ENCODE data around the gene ADAM33.

Gene ADAM33

DNA sequence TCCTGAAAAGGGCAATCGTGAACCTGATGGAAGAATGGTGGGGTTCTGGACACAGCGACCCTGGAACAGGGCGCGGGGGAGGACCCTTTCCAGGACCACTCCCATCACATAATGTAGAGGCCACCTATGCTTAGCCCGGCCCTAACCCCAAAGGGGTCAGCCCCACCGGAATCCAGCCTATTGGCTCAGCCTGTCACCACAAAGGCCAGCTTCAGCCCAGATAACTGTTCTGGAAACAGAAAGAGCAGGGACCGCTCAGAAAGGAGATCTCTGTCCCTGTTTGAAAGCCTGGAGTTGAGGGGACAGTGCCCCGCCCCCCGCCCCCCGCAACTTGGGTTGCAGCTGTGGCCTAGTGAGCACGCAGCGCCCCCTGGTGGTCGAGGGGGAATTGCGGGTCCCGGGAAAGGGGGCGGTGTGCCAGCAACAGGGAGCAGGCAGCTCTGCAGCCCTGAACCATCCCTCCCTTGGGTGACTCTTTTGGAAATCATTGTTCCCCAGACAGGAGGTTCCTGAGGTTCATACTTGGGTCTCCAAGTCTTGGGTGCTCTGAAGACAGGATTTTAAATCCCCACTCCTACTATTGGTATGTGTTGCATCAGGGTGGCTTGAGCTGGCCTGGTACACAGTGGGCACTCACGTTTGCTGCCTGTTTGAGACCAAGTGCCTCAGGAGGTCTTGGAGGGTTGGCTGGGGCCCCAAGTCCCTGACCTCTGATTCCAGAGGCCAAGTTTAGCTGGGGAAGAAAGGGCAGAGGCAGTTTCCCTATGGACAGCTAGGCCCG lies 29.1 kb upstream of the ADAM33 start:
- no peak overlapping the region for H3K4me3 ChIP-seq (ENCODE audit: low read length)
- DNase-seq (ENCODE audit: low read depth, low spot score), result peak; percentile 32

DNA sequence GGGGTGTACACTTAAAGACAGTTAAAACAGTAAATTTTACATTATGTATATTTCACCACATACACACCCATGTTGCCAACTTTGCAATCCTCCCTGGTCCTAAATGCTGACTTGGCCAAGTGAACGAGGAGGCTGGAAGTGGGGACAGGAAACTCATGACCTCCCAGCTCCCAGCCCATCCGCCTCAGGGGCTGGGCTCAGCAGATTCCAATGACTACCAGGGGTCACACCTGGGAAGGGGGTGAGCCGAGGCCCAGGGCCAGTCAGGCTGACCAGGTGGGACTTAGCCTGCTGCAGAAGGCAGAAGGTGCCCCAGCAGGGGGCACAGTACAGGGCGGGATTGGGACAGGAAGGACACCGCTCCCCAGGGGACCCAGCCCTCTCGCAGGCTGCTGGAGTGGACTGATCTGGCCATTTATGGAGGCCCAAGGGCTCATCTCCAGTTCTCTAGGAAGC lies 28.2 kb upstream of the ADAM33 start:
- no peak for DNase-seq (ENCODE audit: low read depth, low spot score)
- H3K4me3 ChIP-seq (ENCODE audit: low read length), result no peak overlapping the region

DNA sequence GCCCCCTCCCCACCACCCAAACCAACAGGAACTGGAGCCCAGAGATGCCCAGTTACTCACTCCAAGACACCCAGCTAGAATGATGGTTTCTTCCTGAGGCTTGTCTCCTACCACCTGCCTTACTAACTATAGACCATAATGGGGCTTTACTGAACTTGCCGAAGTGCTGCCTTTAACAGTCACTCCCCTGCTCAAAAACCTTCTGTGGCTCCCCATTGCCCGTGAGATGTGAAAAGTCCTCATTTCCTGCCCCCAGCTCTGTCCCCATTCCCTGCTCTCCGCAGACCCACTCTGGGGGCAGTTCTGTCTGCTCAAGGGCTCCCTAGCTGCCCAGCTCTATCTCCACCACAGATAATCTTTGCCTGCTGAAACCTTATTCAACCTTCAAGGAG lies 25.7 kb upstream of the ADAM33 start:
- no peak for DNase-seq (ENCODE audit: low read depth, low spot score)
- no peak overlapping the region for H3K4me3 ChIP-seq (ENCODE audit: low read length)

DNA sequence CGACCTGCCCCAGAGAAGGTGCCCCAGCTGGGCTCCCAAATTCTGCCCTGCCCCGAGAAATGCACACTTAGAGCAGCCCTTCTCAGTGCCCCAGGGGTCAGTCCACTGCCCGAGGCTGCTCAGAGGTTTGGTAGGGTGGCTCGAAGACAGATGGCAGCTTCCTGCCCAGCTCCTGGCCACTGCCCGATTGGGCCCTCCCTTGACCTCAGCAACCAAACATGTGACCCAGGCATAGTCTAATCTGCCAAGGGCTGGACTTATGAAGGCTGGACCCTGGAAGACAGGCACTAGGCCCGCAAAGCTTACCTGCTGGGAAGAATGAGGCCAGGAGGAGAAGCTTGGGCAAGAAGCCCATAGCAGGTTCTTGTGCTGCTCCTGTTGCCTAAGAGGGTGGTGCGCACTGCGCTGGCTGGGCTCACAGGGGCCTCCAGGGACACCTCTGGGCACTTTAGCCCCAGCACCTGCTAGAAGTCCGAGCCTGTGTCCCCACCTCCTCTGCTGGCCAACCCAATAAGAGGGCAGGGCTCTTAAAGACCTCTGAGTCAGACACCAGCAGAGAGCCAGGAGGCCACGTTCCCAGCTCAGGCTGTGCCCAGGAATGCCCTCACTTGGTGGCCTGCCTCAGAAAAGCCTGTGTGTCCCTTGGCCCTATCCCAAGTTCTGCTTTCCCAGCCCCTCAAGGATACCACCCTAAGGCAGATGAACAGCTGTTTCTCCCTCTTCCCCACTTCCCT lies 25.1 kb upstream of the ADAM33 start:
- DNase-seq (ENCODE audit: low read depth, low spot score), result no peak
- H3K4me3 ChIP-seq (ENCODE audit: low read length), result no peak overlapping the region

DNA sequence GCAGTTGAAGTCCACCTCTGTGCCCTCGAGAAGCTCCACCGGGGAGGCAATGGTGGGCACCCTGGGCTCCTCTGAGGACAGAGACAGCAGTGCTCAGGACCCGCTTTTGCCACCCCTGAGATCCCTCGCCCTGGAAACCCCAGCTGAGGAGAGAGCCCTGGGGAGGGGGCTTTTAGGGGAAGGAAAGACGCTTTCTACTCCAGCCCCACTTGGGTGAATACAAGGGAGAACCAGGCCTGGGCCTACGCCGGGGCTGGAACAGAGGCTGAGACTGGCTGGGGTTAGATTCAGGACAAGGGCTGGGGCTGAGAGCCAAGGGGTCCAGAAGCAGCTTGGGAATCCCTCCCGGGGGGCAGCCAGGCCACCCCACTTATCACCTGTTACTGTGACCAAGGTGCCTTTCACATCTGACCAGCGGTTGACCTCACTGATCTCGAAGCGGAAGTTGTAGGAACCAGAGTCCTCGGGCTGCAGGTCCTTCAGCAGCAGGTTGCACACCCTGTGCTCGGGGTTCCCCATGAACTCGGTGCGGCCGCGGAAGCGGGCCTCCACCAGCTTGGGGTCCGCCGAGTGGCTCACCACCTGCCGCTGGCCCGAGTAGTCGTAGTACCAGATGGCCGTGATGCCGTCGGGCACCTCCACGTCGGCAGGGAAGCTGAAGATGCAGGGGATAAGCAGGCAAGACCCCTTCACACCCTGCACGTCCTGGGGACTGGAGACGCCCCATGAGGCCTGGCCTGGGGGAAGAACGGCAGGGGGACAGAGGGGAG lies 24.3 kb upstream of the ADAM33 start:
- no peak for DNase-seq (ENCODE audit: low read depth, low spot score)

DNA sequence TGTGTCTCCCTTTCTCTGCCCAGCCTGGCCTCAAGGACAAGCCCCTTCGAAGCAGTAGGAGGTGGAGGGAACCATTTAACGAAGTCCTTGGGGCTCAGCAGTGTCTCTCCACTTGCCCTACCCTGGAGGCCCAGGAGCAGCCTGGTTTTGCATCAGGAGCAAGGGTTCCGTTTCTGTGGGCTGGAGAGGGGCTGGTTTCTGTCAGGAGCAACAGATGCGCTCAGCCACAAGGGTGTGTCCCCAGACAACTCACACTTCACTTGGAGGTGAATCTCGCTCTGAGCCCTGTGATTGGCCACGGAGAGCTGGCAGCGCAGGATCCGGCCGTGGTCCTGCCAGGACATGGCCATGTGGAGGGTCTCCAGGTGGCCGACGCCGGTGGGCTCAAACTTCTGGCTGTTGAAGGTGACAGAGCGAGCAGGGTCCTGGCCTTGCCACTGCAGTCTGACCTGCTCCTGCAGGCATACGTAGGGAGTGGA lies 23.7 kb upstream of the ADAM33 start:
- no peak for DNase-seq (ENCODE audit: low read depth, low spot score)
- no peak overlapping the region for H3K4me3 ChIP-seq (ENCODE audit: low read length)

More for the DNA sequence above, 24.3 kb upstream of the ADAM33 start:
- no peak overlapping the region for H3K4me3 ChIP-seq (ENCODE audit: low read length)

DNA sequence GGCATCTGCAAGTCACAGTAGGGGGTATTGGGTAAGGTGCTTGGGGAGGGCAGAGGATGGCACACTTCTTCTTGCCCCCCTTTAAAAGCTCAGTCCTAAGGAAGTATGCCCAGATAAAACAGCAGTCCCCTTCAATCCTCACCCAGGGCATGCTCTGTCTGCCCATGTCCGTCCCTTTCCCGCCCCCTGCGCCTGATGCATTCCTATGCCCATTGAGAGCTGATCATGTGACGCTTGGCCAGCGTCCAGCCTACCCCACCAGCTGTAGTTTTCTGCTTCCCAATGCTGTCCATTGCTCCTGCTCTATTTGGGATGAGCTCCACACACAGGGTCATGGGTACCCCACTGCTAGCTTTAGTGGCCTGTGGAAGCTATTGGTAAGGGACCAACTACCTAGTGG lies 22.3 kb upstream of the ADAM33 start:
- no peak for DNase-seq (ENCODE audit: low read depth, low spot score)
- H3K4me3 ChIP-seq (ENCODE audit: low read length), result no peak overlapping the region

DNA sequence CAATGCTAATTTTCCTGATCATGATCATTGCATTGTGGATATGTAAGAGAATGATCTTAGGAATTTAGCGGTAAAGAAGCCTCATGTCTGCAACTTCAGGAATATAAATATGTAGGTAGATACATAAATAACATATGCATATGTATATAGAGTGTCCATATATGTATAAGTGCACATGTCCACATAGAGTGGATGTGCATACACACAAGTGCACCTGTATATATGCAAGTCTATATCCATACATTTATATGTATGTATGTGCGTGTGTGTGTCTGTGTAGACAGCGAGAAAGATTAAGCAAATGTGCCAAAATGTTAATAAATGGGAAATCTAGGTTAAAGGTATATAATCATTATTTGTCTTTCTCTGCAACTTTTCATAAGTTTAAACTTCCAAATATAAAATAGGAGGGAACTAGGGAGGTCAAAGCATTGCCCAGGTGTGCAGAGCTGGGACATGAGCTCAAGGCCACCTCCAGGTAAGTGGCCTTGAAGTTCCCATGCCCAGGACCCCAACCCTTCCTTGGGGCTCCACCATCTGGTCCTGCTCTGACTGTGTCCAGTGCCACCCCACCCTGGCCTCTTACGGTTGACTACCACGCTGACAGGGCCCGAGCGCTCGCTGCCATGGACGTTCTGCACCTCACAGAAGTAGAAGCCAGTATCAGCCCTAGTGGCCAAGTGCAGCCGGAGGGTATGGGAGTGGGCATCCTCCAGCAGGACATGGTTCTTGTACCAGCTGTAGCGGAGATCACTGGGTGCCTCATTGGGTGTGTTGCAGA lies 21.0 kb upstream of the ADAM33 start:
- no peak overlapping the region for H3K4me3 ChIP-seq (ENCODE audit: low read length)
- DNase-seq (ENCODE audit: low read depth, low spot score), result no peak

DNA sequence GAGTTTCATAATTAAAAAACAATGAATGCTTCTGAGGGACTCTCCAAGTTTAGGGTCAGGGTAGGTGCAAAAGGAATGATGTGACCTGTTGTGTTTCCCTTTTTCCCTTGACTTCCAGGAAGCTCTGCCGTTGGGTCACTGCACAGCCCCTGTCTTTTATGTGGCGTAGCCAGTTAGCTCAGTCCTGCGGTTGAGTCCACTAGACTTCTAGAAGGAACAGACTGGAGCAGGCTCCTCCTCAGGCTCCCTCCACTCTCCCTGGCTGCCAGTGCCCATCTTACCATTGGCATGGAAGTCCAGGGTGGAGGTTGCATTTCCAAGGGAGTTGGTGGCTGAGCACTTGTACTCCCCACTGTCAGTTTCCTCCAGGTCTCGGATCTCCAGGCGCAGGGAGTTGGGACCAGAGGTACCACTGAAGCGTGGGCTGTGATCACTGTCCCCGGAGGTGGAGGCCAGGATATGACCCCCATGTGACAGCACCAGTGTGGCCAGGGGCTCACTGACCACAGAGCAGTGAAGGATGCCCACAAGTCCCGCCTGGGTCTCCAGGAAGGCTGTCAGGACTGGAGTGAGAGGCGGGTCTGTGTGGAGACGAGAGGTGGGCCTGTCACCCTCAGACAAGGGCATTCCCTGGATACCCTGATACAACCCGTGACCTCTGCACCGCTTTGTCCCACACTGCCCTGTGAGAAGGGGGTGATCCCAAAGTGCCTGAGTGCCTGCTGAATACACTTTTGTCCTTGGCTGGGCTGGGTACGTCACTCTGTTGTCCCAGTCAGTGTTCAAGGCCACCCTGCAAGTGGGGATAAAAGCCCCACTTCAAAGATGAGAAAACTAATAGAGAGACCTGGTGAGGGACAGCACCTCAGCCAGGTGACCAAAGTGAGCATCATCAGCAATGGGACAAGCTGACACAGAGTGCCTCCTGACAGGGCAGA lies 19.5 kb upstream of the ADAM33 start:
- DNase-seq (ENCODE audit: low read depth, low spot score), result no peak
- no peak overlapping the region for H3K4me3 ChIP-seq (ENCODE audit: low read length)

DNA sequence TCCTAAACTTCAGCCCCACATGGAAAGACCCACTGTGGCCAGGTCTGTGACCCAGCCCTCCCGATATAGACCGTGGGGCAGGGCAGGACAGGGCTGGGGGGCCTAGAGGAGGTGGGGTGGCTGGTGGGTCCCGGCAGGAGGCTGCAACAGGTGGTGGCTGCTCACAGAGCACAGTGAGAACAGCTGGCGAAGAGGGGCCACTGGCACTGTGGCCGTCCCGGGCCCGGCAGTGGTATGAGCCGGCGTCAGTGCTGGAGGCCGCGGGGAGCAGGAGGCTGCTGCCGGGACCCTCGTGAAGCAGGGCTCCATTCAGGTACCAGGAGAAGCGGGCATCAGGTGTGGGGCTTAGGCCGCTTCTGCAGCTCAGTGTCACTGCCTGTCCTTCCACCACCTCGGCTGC lies 17.2 kb upstream of the ADAM33 start:
- DNase-seq (ENCODE audit: low read depth, low spot score), result no peak
- no peak overlapping the region for H3K4me3 ChIP-seq (ENCODE audit: low read length)

DNA sequence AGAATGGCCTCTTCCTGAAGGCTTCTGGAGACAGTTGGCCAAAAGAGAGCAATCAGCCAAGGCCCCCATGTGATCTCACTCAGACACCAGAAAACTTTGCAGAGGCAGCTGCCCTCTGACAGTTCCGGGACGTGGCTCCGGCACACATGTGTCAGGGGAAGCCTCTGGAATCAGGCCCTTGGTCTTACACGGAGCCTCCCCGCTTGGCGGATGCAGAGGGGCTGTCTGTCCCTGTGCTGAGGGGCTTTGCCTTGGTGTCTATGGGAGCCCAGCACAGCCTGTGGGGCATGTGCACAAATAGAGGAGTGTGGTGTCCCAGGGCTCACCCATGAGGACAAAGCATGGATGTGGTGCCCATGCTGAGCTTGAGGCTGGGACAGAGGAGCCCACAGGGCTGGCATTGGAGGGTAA lies 16.8 kb upstream of the ADAM33 start:
- no peak overlapping the region for H3K4me3 ChIP-seq (ENCODE audit: low read length)
- DNase-seq (ENCODE audit: low read depth, low spot score), result no peak

DNA sequence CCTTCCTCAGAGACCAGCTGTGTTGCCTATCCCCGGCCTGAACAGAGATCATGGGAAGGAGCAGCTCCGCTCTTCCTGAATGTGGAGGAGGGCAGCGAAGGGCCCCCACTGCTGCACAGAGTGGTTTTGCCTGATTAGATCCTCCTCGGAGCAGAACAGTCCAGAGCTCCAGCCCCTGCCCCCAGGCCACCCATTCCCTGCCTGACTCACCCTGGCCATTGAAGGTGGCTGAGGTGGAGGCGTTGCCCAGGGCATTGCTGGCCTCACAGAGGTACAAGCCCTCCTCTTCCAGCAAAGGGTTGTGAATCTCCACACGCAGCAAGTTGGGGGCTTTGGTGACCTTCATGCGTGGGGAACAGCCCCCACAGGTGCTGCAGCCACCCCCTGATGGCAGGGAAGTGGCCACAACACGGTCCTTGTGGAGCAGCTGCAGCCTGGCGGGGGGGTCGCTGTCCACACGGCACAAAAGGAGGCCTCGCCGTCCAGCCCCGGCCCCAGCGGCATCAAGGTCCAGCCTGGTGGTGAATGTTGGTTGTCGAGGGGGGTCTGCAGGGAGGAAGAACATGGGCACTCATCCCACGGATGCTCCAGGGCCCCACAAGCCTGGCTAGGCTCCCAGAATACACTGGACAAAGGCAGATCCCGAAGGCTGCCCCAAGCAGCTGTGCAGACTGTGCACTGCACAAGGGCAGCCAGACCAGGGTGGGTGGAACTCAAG lies 15.9 kb upstream of the ADAM33 start:
- no peak overlapping the region for H3K4me3 ChIP-seq (ENCODE audit: low read length)
- DNase-seq (ENCODE audit: low read depth, low spot score), result no peak

DNA sequence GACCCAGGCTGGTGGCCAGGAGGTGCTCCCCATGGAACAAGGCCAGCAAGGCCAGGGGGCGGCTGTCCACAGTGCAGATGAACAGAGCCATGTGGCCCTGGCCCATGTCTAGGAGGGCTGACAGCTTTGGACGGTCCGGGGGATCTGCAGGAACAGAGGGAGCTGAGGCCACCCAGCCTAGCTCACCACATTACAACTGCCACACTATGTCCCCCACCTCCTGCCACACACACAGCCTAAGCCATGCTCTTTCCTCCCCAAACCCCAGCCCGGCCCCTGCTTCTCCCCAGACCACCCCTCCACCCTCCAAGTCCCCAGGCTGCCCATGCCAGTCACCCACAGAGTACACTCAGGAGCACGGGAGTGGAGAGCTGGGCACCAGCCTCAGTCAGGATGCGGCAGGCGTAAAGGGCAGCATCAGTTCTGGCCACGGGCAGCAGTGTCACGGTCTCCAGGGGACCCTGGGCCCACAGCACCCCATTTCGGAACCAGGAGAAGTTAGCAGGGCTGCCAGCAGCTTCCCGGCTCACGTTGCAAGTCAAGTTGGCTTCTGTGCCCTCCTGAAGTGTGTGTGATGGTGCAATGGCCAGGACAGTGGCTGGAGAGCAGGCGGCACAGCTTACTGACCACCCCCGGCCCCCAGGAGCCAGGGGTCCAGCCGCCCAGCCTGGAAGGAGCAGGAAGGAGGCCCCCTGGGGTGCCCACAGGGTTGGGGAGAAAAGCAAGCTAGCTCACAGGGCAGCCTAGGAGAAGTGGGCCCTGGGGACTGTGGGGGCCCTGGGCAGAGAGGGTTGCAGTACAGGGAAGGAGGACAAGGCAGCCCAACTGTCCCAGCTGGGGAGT lies 15.2 kb upstream of the ADAM33 start:
- DNase-seq (ENCODE audit: low read depth, low spot score), result no peak
- H3K4me3 ChIP-seq (ENCODE audit: low read length), result no peak overlapping the region

DNA sequence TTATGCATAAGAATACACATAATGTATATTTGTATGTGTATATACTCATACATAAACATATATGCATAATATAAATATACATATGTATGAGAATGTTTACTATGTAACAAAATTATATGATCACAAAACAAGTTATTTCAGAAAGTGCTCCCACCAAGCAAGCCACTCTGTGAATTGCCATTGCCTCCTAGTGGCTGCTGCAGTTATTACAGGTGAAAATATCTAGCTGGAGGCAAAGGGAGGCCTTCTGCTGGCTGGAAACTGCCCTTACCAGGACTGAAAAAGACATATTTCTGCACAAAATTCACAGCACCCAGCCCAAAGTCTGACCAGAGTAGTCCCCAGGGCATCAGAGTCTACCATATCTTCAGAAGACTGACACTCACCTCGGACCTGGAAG lies 14.4 kb upstream of the ADAM33 start:
- no peak for DNase-seq (ENCODE audit: low read depth, low spot score)
- no peak overlapping the region for H3K4me3 ChIP-seq (ENCODE audit: low read length)

DNA sequence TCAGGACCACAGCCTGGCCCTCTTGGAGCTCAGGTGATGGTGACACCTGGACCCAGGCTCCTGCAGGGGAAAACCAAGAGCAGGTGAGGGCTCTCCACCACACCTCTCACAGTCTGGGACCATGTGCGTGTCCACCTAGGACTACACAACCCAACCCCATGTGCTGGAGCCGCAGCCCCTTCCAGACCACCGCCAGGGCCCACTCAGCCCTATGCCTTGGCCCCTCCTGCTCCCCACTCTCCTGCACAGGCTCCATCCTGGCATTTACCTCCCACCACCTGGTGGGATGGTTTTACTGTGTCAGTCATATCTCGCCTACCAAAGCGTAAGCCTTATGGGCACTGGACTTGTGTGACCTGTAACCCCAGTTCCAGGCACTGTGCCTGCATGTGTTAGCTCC lies 13.1 kb upstream of the ADAM33 start:
- DNase-seq (ENCODE audit: low read depth, low spot score), result no peak
- H3K4me3 ChIP-seq (ENCODE audit: low read length), result no peak overlapping the region

DNA sequence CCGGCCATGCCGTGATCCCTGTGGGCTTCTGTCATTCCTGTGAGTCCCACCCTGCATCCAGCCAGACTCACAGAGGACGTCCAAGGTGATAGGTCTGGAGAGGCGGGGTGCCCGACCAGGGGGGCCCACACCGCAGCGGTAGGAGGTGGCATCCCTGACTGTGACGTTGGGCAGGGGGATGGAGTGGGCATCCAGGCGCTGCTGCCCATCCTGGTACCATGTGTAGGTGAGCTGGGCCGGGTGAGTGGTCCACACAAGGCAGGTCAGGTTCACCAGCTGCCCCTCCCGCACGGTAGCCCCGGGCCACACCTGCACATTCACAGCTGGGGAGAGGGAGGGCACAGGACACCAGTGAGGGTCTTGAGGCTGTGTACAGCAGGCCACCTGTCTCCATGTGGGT lies 11.6 kb upstream of the ADAM33 start:
- DNase-seq (ENCODE audit: low read depth, low spot score), result no peak

More for the DNA sequence above, 11.6 kb upstream of the ADAM33 start:
- no peak overlapping the region for H3K4me3 ChIP-seq (ENCODE audit: low read length)

All from Jurkat, Clone E6-1 (cell line).